Mesenchymal stem cell (in vitro differentiated cells and primary cell): ENCODE results near the gene ZDHHC14.
A peak's percentile ranks its signal among the peaks of the same experiment; 100 is the strongest.

Experiments
- DNase-seq: peaks from one replicate; pipeline ENCODE4 v3.0.0-alpha.2; 2013
- H2AFZ ChIP-seq: one replicate; pipeline ENCODE4 v1.6.1; 2013; ENCODE audit warnings: low read depth, mild to moderate bottlenecking, control low read depth, inconsistent platforms, low read length, moderate library complexity
- H2AK5ac ChIP-seq: 2 replicates; pipeline ENCODE4 v1.6.1; 2013; ENCODE audit warnings: low read length, moderate library complexity, mild to moderate bottlenecking, inconsistent platforms; ENCODE audit not compliant: severe bottlenecking
- H2BK120ac ChIP-seq: one replicate; pipeline ENCODE4 v1.6.1; 2013; ENCODE audit warnings: low read depth, mild to moderate bottlenecking, inconsistent platforms, low read length, moderate library complexity
- H2BK12ac ChIP-seq, 2 experiments: one replicate each; pipeline ENCODE4 v1.6.1; 2013; ENCODE audit warnings: inconsistent platforms in 2 of 2, low read length in 2 of 2, mild to moderate bottlenecking in 2 of 2, moderate library complexity in 2 of 2, control low read depth in 1 of 2
- H2BK15ac ChIP-seq: one replicate; pipeline ENCODE4 v1.6.1; 2013; ENCODE audit warnings: mild to moderate bottlenecking, low read depth, inconsistent platforms; ENCODE audit not compliant: poor library complexity, severe bottlenecking
- H2BK5ac ChIP-seq: 2 replicates; pipeline ENCODE4 v1.6.1; 2013; ENCODE audit warnings: low read depth, mild to moderate bottlenecking, low read length, control low read depth, inconsistent platforms; ENCODE audit not compliant: poor library complexity, severe bottlenecking
- H3K14ac ChIP-seq, 2 experiments: one replicate each; pipeline ENCODE4 v1.6.1; 2013; ENCODE audit warnings: inconsistent platforms in 2 of 2, low read length in 2 of 2, control low read depth in 1 of 2, mild to moderate bottlenecking in 1 of 2, moderate library complexity in 1 of 2
- H3K18ac ChIP-seq, 2 experiments: one replicate each; pipeline ENCODE4 v1.6.1; 2013; ENCODE audit warnings: inconsistent platforms in 2 of 2, low read length in 2 of 2, control low read depth in 1 of 2, low read depth in 1 of 2, mild to moderate bottlenecking in 1 of 2
- H3K23ac ChIP-seq, 2 experiments: one replicate each; pipeline ENCODE4 v1.6.1; 2013; ENCODE audit warnings: inconsistent platforms in 2 of 2, low read length in 2 of 2, mild to moderate bottlenecking in 2 of 2, moderate library complexity in 2 of 2, control low read depth in 1 of 2
- H3K27ac ChIP-seq: 2 replicates; pipeline ENCODE4 v1.5.1; 2013; ENCODE audit warnings: mild to moderate bottlenecking, moderate library complexity, low read length, control low read depth, inconsistent platforms; ENCODE audit not compliant: poor library complexity, severe bottlenecking
- H3K27me3 ChIP-seq, 2 experiments: 2 replicates each; pipeline versions ENCODE4 v1.6.1 to v1.7.0; 2013; ENCODE audit warnings: low read length in 2 of 2, mild to moderate bottlenecking in 2 of 2, moderate library complexity in 2 of 2, control low read depth in 1 of 2, inconsistent platforms in 1 of 2; ENCODE audit not compliant: control insufficient read depth in 1 of 2, insufficient read depth in 1 of 2
- H3K36me3 ChIP-seq, 2 experiments: 2 replicates each; pipeline versions ENCODE4 v1.6.1 to v1.7.0; 2013; ENCODE audit warnings: low read length in 2 of 2, control low read depth in 1 of 2, inconsistent platforms in 1 of 2, low read depth in 1 of 2, mild to moderate bottlenecking in 1 of 2; ENCODE audit not compliant: insufficient read depth in 2 of 2, control insufficient read depth in 1 of 2
- H3K4ac ChIP-seq, 2 experiments: one replicate each; pipeline ENCODE4 v1.6.1; 2013; ENCODE audit warnings: inconsistent platforms in 2 of 2, low read length in 2 of 2, mild to moderate bottlenecking in 2 of 2, moderate library complexity in 2 of 2, control low read depth in 1 of 2, low read depth in 1 of 2
- H3K4me1 ChIP-seq: 2 replicates; pipeline ENCODE4 v1.6.1; 2013; ENCODE audit warnings: low read depth, low read length, control low read depth; ENCODE audit not compliant: control insufficient read depth, insufficient read depth
- H3K4me2 ChIP-seq: 2 replicates; pipeline ENCODE4 v1.6.1; 2013; ENCODE audit warnings: low read length, mild to moderate bottlenecking, inconsistent platforms; ENCODE audit not compliant: poor library complexity, severe bottlenecking
- H3K4me3 ChIP-seq, 2 experiments: 2 replicates each; pipeline versions ENCODE4 v1.5.1 to v1.7.0; 2013; ENCODE audit warnings: low read length in 2 of 2, mild to moderate bottlenecking in 2 of 2, control low read depth in 1 of 2, low read depth in 1 of 2; ENCODE audit not compliant: insufficient read depth in 1 of 2
- H3K79me1 ChIP-seq: replicated peaks from 2 replicates; pipeline ENCODE4 v1.6.1; 2013; ENCODE audit warnings: mild to moderate bottlenecking, control low read depth, low read length, inconsistent platforms; ENCODE audit not compliant: poor library complexity, severe bottlenecking
- H3K9ac ChIP-seq: 2 replicates; pipeline ENCODE4 v1.7.0; 2013; ENCODE audit warnings: mild to moderate bottlenecking, low read length, moderate library complexity
- H3K9me3 ChIP-seq: 2 replicates; pipeline ENCODE4 v1.7.0; 2013; ENCODE audit warnings: mild to moderate bottlenecking, low read length; ENCODE audit not compliant: control insufficient read depth
- H4K8ac ChIP-seq: one replicate; pipeline ENCODE4 v1.6.1; 2013; ENCODE audit warnings: inconsistent platforms, mild to moderate bottlenecking, low read length, moderate library complexity
- H4K91ac ChIP-seq: one replicate; pipeline ENCODE4 v1.6.1; 2013; ENCODE audit warnings: mild to moderate bottlenecking, low read length, inconsistent platforms
- WGBS: methylation state at CpG from one replicate; pipeline ENCODE4 v1.1.7; 2013; ENCODE audit warnings: mixed read lengths; 5-methylcytosine and 5-hydroxymethylcytosine counted together

Gene ZDHHC14

GRCh38 chr6:157668009-157668401 lies 287.0 kb downstream of the ZDHHC14 start:
- Histone ChIP-seq H3K4me2 (no peak overlapping the region), H3K14ac (no peak overlapping the region), H3K4me3 (no peak overlapping the region), H4K91ac (no peak overlapping the region), H3K4me1 (peaks cover 8% of the 10 kb centered on the region), H3K79me1 (no peaks in the 10 kb centered on the region), H3K9ac (peak overlapping the region; percentile 75), H2AK5ac (no peak overlapping the region), H3K18ac (no peak overlapping the region), H4K8ac (no peak overlapping the region), H2BK5ac (no peak overlapping the region), H2BK15ac (no peak overlapping the region), H2BK12ac (no peak overlapping the region), H3K27me3 (peaks cover 0 to 3% of the 10 kb centered on the region in 2 experiments), H3K27ac (no peak overlapping the region), H2AFZ (no peak overlapping the region), H2BK120ac (no peak overlapping the region), H3K36me3 (peaks cover 0 to 8% of the 10 kb centered on the region in 2 experiments), H3K9me3 (no peaks in the 10 kb centered on the region), H3K23ac (no peak overlapping the region), H3K4ac (no peak overlapping the region)
- 75% methylated on average over 3 of the region's 3 CpGs for WGBS
- no peak for DNase-seq

GRCh38 chr6:157668713-157669112 lies 287.7 kb downstream of the ZDHHC14 start:
- no peak overlapping the region for H4K91ac ChIP-seq
- H3K4ac ChIP-seq = no peak overlapping the region
- H3K18ac ChIP-seq = no peak overlapping the region
- H3K4me1 ChIP-seq = peaks cover 8% of the 10 kb centered on the region
- no peak overlapping the region for H3K14ac ChIP-seq
- no peaks in the 10 kb centered on the region for H3K79me1 ChIP-seq
- H3K9me3 ChIP-seq = no peaks in the 10 kb centered on the region
- peaks cover 0 to 7% of the 10 kb centered on the region in 2 experiments for H3K36me3 ChIP-seq
- no peak overlapping the region for H4K8ac ChIP-seq
- peak overlapping the region; percentile 17 for H2AK5ac ChIP-seq
- peaks cover 0 to 3% of the 10 kb centered on the region in 2 experiments for H3K27me3 ChIP-seq
- H3K4me3 ChIP-seq = no peak overlapping the region
- H2BK15ac ChIP-seq = no peak overlapping the region
- WGBS = 89% methylated on average over 2 of the region's 2 CpGs
- no peak overlapping the region for H2BK5ac ChIP-seq
- H2BK12ac ChIP-seq = no peak overlapping the region
- no peak overlapping the region for H2AFZ ChIP-seq
- no peak overlapping the region for H3K9ac ChIP-seq
- no peak overlapping the region for H3K4me2 ChIP-seq
- H3K27ac ChIP-seq = no peak overlapping the region
- H2BK120ac ChIP-seq = no peak overlapping the region
- no peak for DNase-seq
- no peak overlapping the region for H3K23ac ChIP-seq

DNA sequence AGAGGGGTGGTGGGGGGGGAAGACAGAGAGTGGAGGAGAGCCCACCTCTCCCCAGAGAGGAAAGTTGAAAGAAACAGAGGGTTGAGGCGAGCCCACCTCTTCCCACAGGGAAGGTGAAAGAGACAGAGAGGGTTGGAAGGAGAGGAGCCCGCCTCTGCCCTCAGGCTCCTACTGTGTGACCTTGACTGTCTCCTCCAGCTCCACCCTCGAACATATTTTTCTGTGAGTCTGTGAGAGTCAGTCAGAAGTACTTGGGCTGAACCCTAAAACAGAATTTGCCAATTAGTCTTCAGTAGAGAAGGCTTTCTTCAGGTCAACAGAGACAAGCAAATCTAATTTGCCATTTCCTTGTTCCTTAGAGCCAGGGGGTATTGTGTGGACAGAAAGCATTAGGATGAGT lies 288.3 kb downstream of the ZDHHC14 start:
- Histone ChIP-seq H3K4ac (no peak overlapping the region), H3K27me3 (peaks cover 0 to 3% of the 10 kb centered on the region in 2 experiments), H3K36me3 (peaks cover 0 to 7% of the 10 kb centered on the region in 2 experiments), H3K9me3 (no peaks in the 10 kb centered on the region), H3K14ac (no peak overlapping the region), H3K4me3 (peak overlapping the region in 1 of 2 experiments; percentile 16), H4K91ac (no peak overlapping the region), H3K4me2 (no peak overlapping the region), H4K8ac (no peak overlapping the region), H2AFZ (no peak overlapping the region), H3K27ac (no peak overlapping the region), H2BK120ac (no peak overlapping the region), H3K23ac (no peak overlapping the region), H2AK5ac (no peak overlapping the region), H3K4me1 (peaks cover 8% of the 10 kb centered on the region), H3K79me1 (no peaks in the 10 kb centered on the region), H2BK5ac (no peak overlapping the region), H3K18ac (no peak overlapping the region), H2BK15ac (no peak overlapping the region), H2BK12ac (no peak overlapping the region), H3K9ac (peak overlapping the region; percentile 82)
- 95% methylated on average over 2 of the region's 3 CpGs for WGBS
- DNase-seq = no peak

GRCh38 chr6:157669747-157670216 lies 288.8 kb downstream of the ZDHHC14 start:
- Histone ChIP-seq H2BK15ac (no peak overlapping the region), H3K36me3 (peaks cover 0 to 7% of the 10 kb centered on the region in 2 experiments), H2BK5ac (no peak overlapping the region), H3K14ac (no peak overlapping the region), H3K9ac (peak overlapping the region; percentile 82), H2BK12ac (no peak overlapping the region), H3K23ac (no peak overlapping the region), H3K9me3 (no peaks in the 10 kb centered on the region), H2AK5ac (no peak overlapping the region), H3K27ac (peak overlapping the region; percentile 24), H2BK120ac (no peak overlapping the region), H3K4ac (peak overlapping the region in 1 of 2 experiments; percentile 37), H4K91ac (no peak overlapping the region), H3K18ac (peak overlapping the region in 1 of 2 experiments; percentile 82), H4K8ac (peak overlapping the region; percentile 79), H3K4me3 (peak overlapping the region in 1 of 2 experiments; percentile 63), H3K27me3 (peaks cover 0 to 2% of the 10 kb centered on the region in 2 experiments), H3K4me1 (peaks cover 8% of the 10 kb centered on the region), H2AFZ (peak overlapping the region; percentile 87), H3K79me1 (no peaks in the 10 kb centered on the region), H3K4me2 (peak overlapping the region; percentile 3)
- WGBS = 21% methylated on average over 14 of the region's 14 CpGs
- DNase-seq = peak; percentile 66
